ENCODE data around the gene CTNNB1.

CTNNB1 gene

GRCh38 chr3:41198950-41199865 lies at the start of gene CTNNB1:
CTNNB1 (plus strand) TSS chr3:41199505; CDS start chr3:41224069, 24,564 bp downstream.
- DNase-seq (ENCODE audit: low read depth) = peak; percentile 94

- DNase-seq (ENCODE audit: low read depth) = no peak
Measured at GRCh38 chr3:41155834-41156233, 43.5 kb upstream of the CTNNB1 start.

- peak; percentile 63 for DNase-seq (ENCODE audit: low read depth)
Measured at GRCh38 chr3:41158947-41159346, 40.4 kb upstream of the CTNNB1 start.

GRCh38 chr3:41159588-41160189 lies 39.6 kb upstream of the CTNNB1 start:
- no peak for DNase-seq (ENCODE audit: low read depth)

GRCh38 chr3:41162541-41162940 lies 36.8 kb upstream of the CTNNB1 start:
- DNase-seq (ENCODE audit: low read depth) = no peak

- DNase-seq (ENCODE audit: low read depth) = no peak
Measured at GRCh38 chr3:41163006-41163405, 36.3 kb upstream of the CTNNB1 start.

GRCh38 chr3:41163421-41163820 lies 35.9 kb upstream of the CTNNB1 start:
- peak; percentile 76 for DNase-seq (ENCODE audit: low read depth)

- DNase-seq (ENCODE audit: low read depth) = no peak
Measured at GRCh38 chr3:41164777-41165176, 34.5 kb upstream of the CTNNB1 start.

- DNase-seq (ENCODE audit: low read depth) = peak; percentile 27
Measured at GRCh38 chr3:41167722-41168497, 31.4 kb upstream of the CTNNB1 start.

- peak; percentile 53 for DNase-seq (ENCODE audit: low read depth)
Measured at GRCh38 chr3:41169023-41169422, 30.3 kb upstream of the CTNNB1 start.

- peak; percentile 45 for DNase-seq (ENCODE audit: low read depth)
Measured at GRCh38 chr3:41173926-41174885, 25.1 kb upstream of the CTNNB1 start.

GRCh38 chr3:41175365-41175764 lies 23.9 kb upstream of the CTNNB1 start:
- DNase-seq (ENCODE audit: low read depth) = no peak

GRCh38 chr3:41176596-41176995 lies 22.7 kb upstream of the CTNNB1 start:
- DNase-seq (ENCODE audit: low read depth) = no peak

GRCh38 chr3:41178576-41178975 lies 20.7 kb upstream of the CTNNB1 start:
- DNase-seq (ENCODE audit: low read depth) = no peak

- no peak for DNase-seq (ENCODE audit: low read depth)
Measured at GRCh38 chr3:41180396-41180795, 18.9 kb upstream of the CTNNB1 start.

GRCh38 chr3:41182504-41183059 lies 16.7 kb upstream of the CTNNB1 start:
- no peak for DNase-seq (ENCODE audit: low read depth)

- no peak for DNase-seq (ENCODE audit: low read depth)
Measured at GRCh38 chr3:41184394-41184793, 14.9 kb upstream of the CTNNB1 start.

GRCh38 chr3:41186297-41186696 lies 13.0 kb upstream of the CTNNB1 start:
- no peak for DNase-seq (ENCODE audit: low read depth)

- DNase-seq (ENCODE audit: low read depth) = no peak
Measured at GRCh38 chr3:41188306-41188705, 11.0 kb upstream of the CTNNB1 start.

GRCh38 chr3:41190509-41191284 lies 8.6 kb upstream of the CTNNB1 start:
- no peak for DNase-seq (ENCODE audit: low read depth)
